Uterus (tissue), 2 donors: ENCODE data around the gene C10orf62.

Experiments used
- CTCF ChIP-seq, 4 experiments: fragments of 200-600 bp in 2 of 4; fragments of 450-650 bp in 2 of 4; sonication (generic) in 2 of 4; IDR thresholded peaks; one replicate each; pipeline ENCODE4 v1.5.1; 2016 to 2019; ENCODE audit warnings: antibody characterized with exemption in 4 of 4, mild to moderate bottlenecking in 2 of 4, moderate library complexity in 1 of 4
- POLR2A ChIP-seq, 2 donors: fragments of 450-650 bp; IDR thresholded peaks; one replicate each; pipeline ENCODE4 v1.6.1; 2016; ENCODE audit warnings: antibody characterized with exemption in 2 of 2, mild to moderate bottlenecking in 1 of 2, moderate library complexity in 1 of 2

GRCh38 chr10:97628228-97628627 lies 38.7 kb downstream of the C10orf62 start:
- TF ChIP-seq CTCF (IDR thresholded peaks at IDR 0.05) (no peak), POLR2A (IDR thresholded peaks at IDR 0.05) (no peak)
